Uterus (tissue), 2 donors: ENCODE data around the gene TSPAN9.

Experiments used
- CTCF ChIP-seq, 4 experiments: fragments of 200-600 bp in 2 of 4; fragments of 450-650 bp in 2 of 4; sonication (generic) in 2 of 4; IDR thresholded peaks; one replicate each; pipeline ENCODE4 v1.5.1; 2016 to 2019; ENCODE audit warnings: antibody characterized with exemption in 4 of 4, mild to moderate bottlenecking in 2 of 4, moderate library complexity in 1 of 4
- POLR2A ChIP-seq, 2 donors: fragments of 450-650 bp; IDR thresholded peaks; one replicate each; pipeline ENCODE4 v1.6.1; 2016; ENCODE audit warnings: antibody characterized with exemption in 2 of 2, mild to moderate bottlenecking in 1 of 2, moderate library complexity in 1 of 2

GRCh38 chr12:3136641-3137267 lies 59.6 kb downstream of the TSPAN9 start:
- TF ChIP-seq POLR2A (IDR thresholded peaks at IDR 0.05): no peak
- no peak for TF ChIP-seq CTCF (IDR thresholded peaks at IDR 0.05)
